LHCN-M2 (cell line): ENCODE measurements around the gene SLC23A3. TPM values are rescaled to one million over a fixed set of nuclear protein-coding genes. Genes with fewer than 3 reads are reported as not detected.

ENCODE experiments used
- DNase-seq: peaks from one replicate; pipeline ENCODE4 v3.0.0-alpha.2; 2012; ENCODE audit warnings: low read depth
- total RNA-seq: library from RNA; depleted of rRNA; stranded (reverse); fragments of >200 nt; gene quantifications from 2 replicates; pipeline ENCODE4 v1.2.3, GENCODE V29; 2014; rRNA removed

The SLC23A3 gene
- total RNA-seq, 1 experiment from 2014 or later = 0.06 TPM

DNA sequence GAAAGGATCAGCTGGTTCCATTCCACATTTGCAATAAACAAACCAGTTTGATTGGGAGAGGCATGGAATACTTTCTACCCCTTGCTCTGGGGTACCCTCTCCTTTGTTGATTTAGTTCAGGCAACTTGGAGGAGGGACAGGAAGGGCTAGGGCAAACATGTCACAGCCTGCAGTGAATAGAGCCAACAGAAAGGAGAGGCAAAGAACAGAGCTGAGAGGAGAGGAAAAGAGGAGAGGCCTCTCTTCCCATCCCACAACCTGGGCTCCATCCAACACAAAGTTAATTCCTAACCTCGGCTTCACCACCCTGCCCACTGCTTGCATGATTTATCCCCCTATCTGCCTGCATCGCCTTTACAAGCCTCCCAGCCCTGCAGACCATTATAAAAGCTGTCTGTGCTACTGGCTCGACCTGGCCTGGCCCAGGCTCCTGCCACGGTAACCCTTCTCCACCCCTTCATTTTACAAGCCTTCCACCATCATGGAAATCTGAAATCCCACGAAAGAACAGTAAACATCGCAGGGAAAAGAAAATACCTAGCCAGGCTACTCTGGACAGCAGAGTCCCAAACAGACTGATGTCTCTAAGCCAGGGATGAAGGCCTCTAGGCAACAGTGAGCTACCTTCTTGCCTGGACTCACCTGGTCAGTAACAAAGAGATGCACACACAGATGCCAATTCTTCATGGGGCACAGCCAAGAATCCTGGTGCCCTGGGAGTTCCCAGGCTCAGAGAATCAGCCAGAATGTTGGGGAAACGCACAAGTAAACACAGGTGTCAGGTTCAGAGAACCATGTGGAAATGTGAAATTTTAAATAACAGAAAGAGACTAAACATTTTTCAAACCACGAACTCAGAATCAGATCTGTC, 52.8 kb downstream of the SLC23A3 start:
- no peak for DNase-seq

DNA sequence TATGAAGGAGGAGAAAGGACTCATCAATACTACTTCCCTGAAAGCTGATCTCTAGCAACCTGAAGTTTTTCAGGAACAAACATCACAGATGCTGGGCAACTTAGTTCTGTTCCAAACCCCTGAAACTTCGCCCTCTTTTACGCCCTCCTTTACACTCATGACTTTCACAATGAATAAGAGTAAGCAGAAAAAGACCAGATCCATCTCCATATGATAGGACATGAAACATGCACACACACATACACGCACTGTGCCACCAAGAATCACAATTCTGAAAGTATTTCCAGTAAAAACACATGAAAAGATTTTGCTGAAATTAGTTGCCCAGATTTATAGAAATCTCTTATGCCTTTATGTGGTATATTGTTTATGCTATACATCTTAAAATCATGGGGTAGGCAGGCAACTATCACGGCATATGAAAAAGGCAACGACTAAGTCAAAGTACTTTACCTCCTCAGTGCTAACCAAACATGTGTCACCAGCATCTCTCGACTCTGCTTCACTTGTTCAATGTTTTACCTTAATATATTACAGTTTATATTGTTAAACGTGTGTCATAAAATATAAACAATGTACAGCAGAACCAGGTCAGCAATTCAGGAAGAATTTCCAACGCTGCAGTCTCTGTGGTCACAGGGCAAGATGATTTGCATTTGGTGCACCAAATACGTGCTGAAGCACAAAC, 57.0 kb downstream of the SLC23A3 start:
- DNase-seq = no peak

DNA sequence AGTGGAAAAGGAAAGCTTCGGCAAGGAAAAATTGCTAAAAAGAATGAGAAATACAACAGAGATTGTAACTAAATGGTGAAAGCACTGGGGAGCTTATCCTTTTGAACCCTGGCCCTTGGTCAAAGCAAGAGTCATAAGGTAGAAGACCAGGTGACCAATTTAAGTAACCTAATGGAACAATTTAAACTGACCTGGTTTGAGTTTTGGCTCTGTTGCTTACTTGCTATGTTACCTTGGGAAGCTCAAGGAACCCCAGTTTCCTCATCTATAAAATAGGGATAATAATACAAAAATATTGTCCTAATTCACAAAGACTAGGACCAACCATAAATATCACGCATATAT, 57.8 kb downstream of the SLC23A3 start:
- DNase-seq = no peak

Other genes starting within 250 kb of the SLC23A3 start
- gene CDK5R2, start 210.4 kb downstream of the SLC23A3 start, total RNA-seq = 0.17 and 0.38 TPM in 2 replicates
- not detected in 2 replicates for gene FEV, start 184.8 kb downstream of the SLC23A3 start, total RNA-seq
- not detected in 2 replicates for gene CRYBA2, start 176.6 kb downstream of the SLC23A3 start, total RNA-seq
- under 0.01 TPM in 1 of 2 replicates, not detected in the other for gene CFAP65, start 128.5 kb downstream of the SLC23A3 start, total RNA-seq
- not detected in 2 replicates for gene IHH, start 109.1 kb downstream of the SLC23A3 start, total RNA-seq
- 18.0 and 22.2 TPM in 2 replicates for gene NHEJ1, start 9.2 kb downstream of the SLC23A3 start, total RNA-seq
- 21.3 and 22.8 TPM in 2 replicates for gene CNPPD1, start 6.9 kb upstream of the SLC23A3 start, total RNA-seq
- gene RETREG2, start 8.2 kb upstream of the SLC23A3 start, total RNA-seq = 70.3 and 88.3 TPM in 2 replicates
- 34.0 and 39.9 TPM in 2 replicates for gene ZFAND2B, start 36.8 kb upstream of the SLC23A3 start, total RNA-seq
- gene ABCB6, start 48.9 kb upstream of the SLC23A3 start, total RNA-seq = 22.7 and 23.5 TPM in 2 replicates
- gene ATG9A, start 59.6 kb upstream of the SLC23A3 start, total RNA-seq = 41.6 and 57.0 TPM in 2 replicates
- 26.3 and 30.1 TPM in 2 replicates for gene ANKZF1, start 59.8 kb upstream of the SLC23A3 start, total RNA-seq
- gene GLB1L, start 75.4 kb upstream of the SLC23A3 start, total RNA-seq = 7.4 and 12.3 TPM in 2 replicates
- 22.3 and 27.1 TPM in 2 replicates for gene STK16, start 75.5 kb upstream of the SLC23A3 start, total RNA-seq
- gene TUBA4B, start 83.2 kb upstream of the SLC23A3 start, total RNA-seq = not detected in 2 replicates
- gene TUBA4A, start 83.9 kb upstream of the SLC23A3 start, total RNA-seq = 211 and 235 TPM in 2 replicates
- gene DNAJB2, start 109.3 kb upstream of the SLC23A3 start, total RNA-seq = 21.5 and 28.3 TPM in 2 replicates
- gene PTPRN, start 139.4 kb upstream of the SLC23A3 start, total RNA-seq = 1.5 and 2.8 TPM in 2 replicates
- gene RESP18, start 162.7 kb upstream of the SLC23A3 start, total RNA-seq = not detected in 2 replicates
- 55.0 and 63.7 TPM in 2 replicates for gene DNPEP, start 217.9 kb upstream of the SLC23A3 start, total RNA-seq
- gene DES, start 248.3 kb upstream of the SLC23A3 start, total RNA-seq = 863 and 1,551 TPM in 2 replicates